ENCODE data around the gene SORCS3.
"Not testable (repeated sequence)": the region's sequence is repeated elsewhere in the genome, so short reads cannot be mapped to it uniquely, and the experiment has no call there.

The SORCS3 gene

GRCh38 chr10:104688251-104689042, 47.4 kb downstream of the SORCS3 start:
- Histone ChIP-seq H3K36me3 (no peaks in the 10 kb centered on the region), H3K4me3 (ENCODE audit: low read depth, low read length) (no peak overlapping the region), H3K27me3 (ENCODE audit: insufficient read depth, low read depth, severe bottlenecking) (no peaks in the 10 kb centered on the region), H3K27ac (no peak overlapping the region), H3K9me3 (ENCODE audit: severe bottlenecking) (no peaks in the 10 kb centered on the region)
- no peak for DNase-seq
- no peak for TF ChIP-seq CTCF (IDR thresholded peaks at IDR 0.05; ENCODE audit: low read depth, low read length)

GRCh38 chr10:104689105-104689504, 48.0 kb downstream of the SORCS3 start:
- no peaks in the 10 kb centered on the region for H3K9me3 ChIP-seq (ENCODE audit: severe bottlenecking)

GRCh38 chr10:104689547-104689946, 48.5 kb downstream of the SORCS3 start:
- no peak overlapping the region for H3K27ac ChIP-seq
- no peak overlapping the region for H3K4me3 ChIP-seq (ENCODE audit: low read depth, low read length)
- no peaks in the 10 kb centered on the region for H3K27me3 ChIP-seq (ENCODE audit: insufficient read depth, low read depth, severe bottlenecking)
- TF ChIP-seq CTCF (IDR thresholded peaks at IDR 0.05; ENCODE audit: low read depth, low read length): no peak
- no peaks in the 10 kb centered on the region for H3K36me3 ChIP-seq
- DNase-seq: no peak
- H3K9me3 ChIP-seq (ENCODE audit: severe bottlenecking): no peaks in the 10 kb centered on the region

More at GRCh38 chr10:104689105-104689504, 48.0 kb downstream of the SORCS3 start:
- no peaks in the 10 kb centered on the region for H3K36me3 ChIP-seq
- TF ChIP-seq CTCF (IDR thresholded peaks at IDR 0.05; ENCODE audit: low read depth, low read length): no peak
- H3K27ac ChIP-seq: no peak overlapping the region
- DNase-seq: no peak
- H3K27me3 ChIP-seq (ENCODE audit: insufficient read depth, low read depth, severe bottlenecking): no peaks in the 10 kb centered on the region
- no peak overlapping the region for H3K4me3 ChIP-seq (ENCODE audit: low read depth, low read length)

- DNase-seq: no peak
- TF ChIP-seq CTCF (IDR thresholded peaks at IDR 0.05; ENCODE audit: low read depth, low read length): no peak
- H3K36me3 ChIP-seq: no peaks in the 10 kb centered on the region
- no peak overlapping the region for H3K27ac ChIP-seq
- no peaks in the 10 kb centered on the region for H3K9me3 ChIP-seq (ENCODE audit: severe bottlenecking)
- H3K4me3 ChIP-seq (ENCODE audit: low read depth, low read length): no peak overlapping the region
- no peaks in the 10 kb centered on the region for H3K27me3 ChIP-seq (ENCODE audit: insufficient read depth, low read depth, severe bottlenecking)
Observed at GRCh38 chr10:104690101-104690500, 49.0 kb downstream of the SORCS3 start.

- H3K9me3 ChIP-seq (ENCODE audit: severe bottlenecking): no peaks in the 10 kb centered on the region
- no peak for DNase-seq
- no peak overlapping the region for H3K4me3 ChIP-seq (ENCODE audit: low read depth, low read length)
- no peak overlapping the region for H3K27ac ChIP-seq
- no peaks in the 10 kb centered on the region for H3K36me3 ChIP-seq
- TF ChIP-seq CTCF (IDR thresholded peaks at IDR 0.05; ENCODE audit: low read depth, low read length): no peak
- no peaks in the 10 kb centered on the region for H3K27me3 ChIP-seq (ENCODE audit: insufficient read depth, low read depth, severe bottlenecking)
Observed at GRCh38 chr10:104690959-104691358, 49.9 kb downstream of the SORCS3 start.

GRCh38 chr10:104694074-104694473, 53.0 kb downstream of the SORCS3 start:
- Histone ChIP-seq H3K27ac (no peak overlapping the region), H3K9me3 (ENCODE audit: severe bottlenecking) (no peaks in the 10 kb centered on the region), H3K4me3 (ENCODE audit: low read depth, low read length) (no peak overlapping the region), H3K27me3 (ENCODE audit: insufficient read depth, low read depth, severe bottlenecking) (no peaks in the 10 kb centered on the region), H3K36me3 (no peaks in the 10 kb centered on the region)
- TF ChIP-seq CTCF (IDR thresholded peaks at IDR 0.05; ENCODE audit: low read depth, low read length): no peak
- DNase-seq: no peak

GRCh38 chr10:104703262-104703661, 62.2 kb downstream of the SORCS3 start:
- H3K4me3 ChIP-seq (ENCODE audit: low read depth, low read length); H3K36me3 ChIP-seq; H3K27me3 ChIP-seq (ENCODE audit: insufficient read depth, low read depth, severe bottlenecking); DNase-seq; H3K27ac ChIP-seq; H3K9me3 ChIP-seq (ENCODE audit: severe bottlenecking): not testable (repeated sequence)

All from WERI-Rb-1 (cell line).